Measurements from ENCODE around the gene KLK8.

Gene KLK8

DNA sequence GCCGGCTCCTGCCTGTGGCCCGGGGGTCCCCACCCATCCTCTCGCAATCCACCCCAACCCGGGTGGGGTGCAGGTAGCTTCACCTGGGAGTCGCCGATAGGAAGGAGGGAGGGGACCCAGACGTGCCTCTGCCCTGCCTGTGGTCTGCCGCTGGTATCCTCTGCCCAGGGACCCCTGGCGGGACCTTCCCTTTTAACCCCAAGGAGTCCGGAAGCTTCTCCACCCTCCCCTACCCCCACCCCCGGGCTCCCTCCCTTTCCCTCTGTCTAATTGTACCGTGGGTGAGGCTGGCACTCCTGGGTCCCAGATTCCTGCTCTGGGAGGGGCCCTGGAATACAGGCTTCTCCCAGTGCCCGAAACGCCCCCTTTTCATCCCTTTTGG is 18.1 kb upstream of the KLK8 start, which contains the start of gene KLK10:
TSS of gene KLK10 (minus strand) at position 166 of the 382 bp plus-strand sequence. CDS start 579 bp downstream, outside the sequence.
- H3K4me3 ChIP-seq (replicated peaks; ENCODE audit: low read depth, low read length), result no peak within 1 kb of the TSS
- no peak for DNase-seq (ENCODE audit: extremely low read depth, low read depth)
- TF ChIP-seq CTCF (IDR thresholded peaks at IDR 0.05; ENCODE audit: low read depth, low read length, missing control alignments), result no peak

- no peak overlapping the region for H3K4me3 ChIP-seq (replicated peaks; ENCODE audit: low read depth, low read length)
- TF ChIP-seq CTCF (IDR thresholded peaks at IDR 0.05; ENCODE audit: low read depth, low read length, missing control alignments), result no peak
- DNase-seq (ENCODE audit: extremely low read depth, low read depth), result no peak
Measured at GRCh38 chr19:51018745-51019543, 17.5 kb upstream of the KLK8 start.

DNA sequence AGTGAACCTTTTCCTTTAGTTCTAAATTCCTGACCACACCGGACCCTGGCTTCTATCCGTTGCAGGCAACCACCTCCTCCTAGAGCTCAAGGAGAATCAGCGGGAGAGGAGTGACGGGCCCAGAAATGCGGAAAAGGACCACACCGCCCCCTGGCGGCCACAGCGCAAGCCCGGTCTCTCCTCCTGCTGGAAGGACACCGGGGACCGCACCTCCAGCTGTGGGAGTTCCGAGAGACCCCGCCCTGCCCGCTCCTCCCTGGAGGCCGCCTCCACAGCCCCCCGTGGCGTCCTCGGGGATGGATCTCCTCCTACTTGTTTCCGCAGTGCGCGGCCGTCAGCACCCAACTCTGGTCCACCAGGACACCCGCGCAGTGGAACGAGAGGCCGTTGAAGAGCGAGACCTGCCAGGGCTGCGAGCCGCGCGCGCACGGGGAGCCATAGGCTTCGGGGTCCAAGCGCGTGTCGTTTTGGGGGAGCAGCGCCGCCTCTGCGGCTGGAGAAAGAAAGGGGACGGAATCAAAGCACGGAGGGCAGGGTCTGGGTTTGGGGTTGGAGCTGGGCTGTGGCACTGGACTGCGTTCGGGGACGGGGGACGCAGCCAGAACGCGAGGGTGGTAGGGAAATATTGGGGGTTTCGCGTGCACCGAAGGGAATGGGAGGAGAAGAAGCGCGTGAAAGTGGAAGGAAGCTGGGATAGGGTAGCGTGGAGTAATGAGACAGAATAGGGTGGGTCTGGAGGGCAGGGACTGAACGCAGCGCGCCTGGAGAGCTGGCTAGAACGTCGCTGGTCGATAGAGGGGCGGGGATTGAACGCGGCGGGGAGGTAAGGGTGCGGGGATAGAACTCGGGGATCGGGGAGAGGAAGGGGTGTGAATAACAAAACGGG is 15.6 kb upstream of the KLK8 start:
- peak; percentile 69 for TF ChIP-seq CTCF (IDR thresholded peaks at IDR 0.05; ENCODE audit: low read depth, low read length, missing control alignments)
- H3K4me3 ChIP-seq (replicated peaks; ENCODE audit: low read depth, low read length), result no peak overlapping the region
- DNase-seq (ENCODE audit: extremely low read depth, low read depth), result peak; percentile 4

DNA sequence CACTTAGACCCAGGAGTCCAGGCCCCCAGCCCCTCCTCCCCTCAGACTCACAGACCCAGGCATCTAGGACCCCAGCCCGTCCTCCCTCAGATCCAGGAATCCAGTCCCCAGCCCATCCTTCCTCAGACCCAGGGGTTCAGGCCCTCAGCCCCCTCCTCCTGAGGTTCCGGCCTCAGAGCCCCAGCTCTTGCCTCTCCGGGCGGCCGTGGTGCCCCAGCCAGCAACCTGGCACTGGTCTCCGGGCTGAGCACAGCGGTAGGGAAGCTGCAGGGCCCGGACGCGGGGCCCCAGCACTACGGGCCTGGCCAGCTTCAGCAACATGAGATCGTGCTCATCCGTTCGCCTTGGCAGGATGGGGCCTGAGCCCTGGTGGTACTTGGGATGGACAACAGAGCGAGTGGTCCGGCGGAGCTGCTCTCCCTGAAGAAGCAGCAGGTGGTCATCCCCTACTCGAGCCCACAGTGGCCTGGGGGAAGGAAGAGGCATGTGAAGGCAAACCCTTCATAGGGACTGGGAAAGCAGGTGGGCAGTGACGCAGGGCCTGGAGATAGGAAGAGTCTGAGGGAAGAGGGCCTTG is 14.4 kb upstream of the KLK8 start:
- no peak for TF ChIP-seq CTCF (IDR thresholded peaks at IDR 0.05; ENCODE audit: low read depth, low read length, missing control alignments)
- DNase-seq (ENCODE audit: extremely low read depth, low read depth), result no peak
- no peak overlapping the region for H3K4me3 ChIP-seq (replicated peaks; ENCODE audit: low read depth, low read length)

DNA sequence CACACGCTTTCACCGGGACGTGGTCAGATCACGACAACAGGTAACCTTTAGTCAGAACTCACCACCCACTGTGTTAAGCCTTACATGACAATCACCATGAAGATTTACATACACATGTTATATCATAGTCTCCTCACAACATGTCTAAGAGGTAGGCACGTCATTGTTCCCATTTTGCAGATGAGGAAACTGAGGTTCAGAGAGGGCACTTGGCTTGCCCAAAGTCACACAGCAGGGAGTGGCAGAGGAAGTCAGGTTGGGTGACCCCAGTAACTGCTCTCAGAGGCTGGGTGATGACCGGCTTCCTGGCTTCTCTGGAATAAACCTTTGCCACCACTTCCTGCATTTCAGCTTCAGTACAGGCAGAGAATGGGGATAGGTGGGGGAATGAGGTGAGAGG is 12.8 kb upstream of the KLK8 start:
- DNase-seq (ENCODE audit: extremely low read depth, low read depth), result no peak
- no peak overlapping the region for H3K4me3 ChIP-seq (replicated peaks; ENCODE audit: low read depth, low read length)
- TF ChIP-seq CTCF (IDR thresholded peaks at IDR 0.05; ENCODE audit: low read depth, low read length, missing control alignments), result no peak

GRCh38 chr19:51012661-51013190 is 11.3 kb upstream of the KLK8 start:
- DNase-seq (ENCODE audit: extremely low read depth, low read depth), result no peak
- no peak overlapping the region for H3K4me3 ChIP-seq (replicated peaks; ENCODE audit: low read depth, low read length)
- TF ChIP-seq CTCF (IDR thresholded peaks at IDR 0.05; ENCODE audit: low read depth, low read length, missing control alignments), result no peak
